GM10266 (cell line): ENCODE results near the gene DPP6.

ENCODE experiments used
- DNase-seq: peaks from one replicate; pipeline ENCODE4 v3.0.0; 2012; ENCODE audit errors: extremely low spot score
- TF ChIP-seq, protein P1 (sequence below): IDR thresholded peaks from 2 replicates; pipeline ENCODE4 v1.5.1; 2012; ENCODE audit warnings: mild to moderate bottlenecking, low read depth; ENCODE audit not compliant: control insufficient read depth, insufficient read depth; ENCODE audit errors: missing control alignments

DPP6 gene

DNA sequence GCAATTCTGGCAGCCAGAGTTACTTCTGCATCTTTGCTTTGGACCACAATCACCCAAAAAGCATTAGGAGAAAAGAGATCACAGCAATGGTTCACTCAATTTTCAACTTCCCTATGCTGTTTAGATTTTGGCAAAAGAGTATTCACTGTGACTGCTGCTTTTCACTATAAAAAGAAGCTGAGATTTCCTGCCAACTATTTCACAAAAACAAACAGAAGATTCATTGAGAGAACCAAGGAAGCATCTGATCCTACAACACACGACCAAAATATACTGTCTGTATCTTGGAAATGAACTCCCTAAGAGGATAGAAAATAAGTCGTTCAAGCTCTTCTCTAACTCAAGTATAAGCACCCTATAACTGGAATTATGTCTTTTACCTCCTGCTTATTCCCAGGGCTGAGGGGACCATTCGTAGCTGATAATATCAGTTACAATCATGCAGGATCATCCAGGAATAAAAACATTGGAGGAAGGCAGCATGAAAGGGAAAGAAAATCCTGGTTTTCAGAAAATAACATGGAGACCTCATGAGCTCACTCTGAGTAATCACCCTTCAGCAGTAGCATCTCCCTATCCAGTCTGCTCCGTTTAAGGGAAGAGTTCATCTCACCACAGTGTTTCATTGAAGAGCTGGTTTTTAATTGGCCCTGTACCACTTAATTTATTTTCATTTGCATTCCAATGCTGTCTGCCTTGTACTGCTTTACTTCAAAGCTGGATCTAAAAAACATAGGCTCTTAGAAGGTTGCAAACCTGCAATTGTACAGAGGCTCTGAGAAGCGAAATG lies 694.6 kb downstream of the DPP6 start:
- no peak for DNase-seq
- TF ChIP-seq, protein P1, sequence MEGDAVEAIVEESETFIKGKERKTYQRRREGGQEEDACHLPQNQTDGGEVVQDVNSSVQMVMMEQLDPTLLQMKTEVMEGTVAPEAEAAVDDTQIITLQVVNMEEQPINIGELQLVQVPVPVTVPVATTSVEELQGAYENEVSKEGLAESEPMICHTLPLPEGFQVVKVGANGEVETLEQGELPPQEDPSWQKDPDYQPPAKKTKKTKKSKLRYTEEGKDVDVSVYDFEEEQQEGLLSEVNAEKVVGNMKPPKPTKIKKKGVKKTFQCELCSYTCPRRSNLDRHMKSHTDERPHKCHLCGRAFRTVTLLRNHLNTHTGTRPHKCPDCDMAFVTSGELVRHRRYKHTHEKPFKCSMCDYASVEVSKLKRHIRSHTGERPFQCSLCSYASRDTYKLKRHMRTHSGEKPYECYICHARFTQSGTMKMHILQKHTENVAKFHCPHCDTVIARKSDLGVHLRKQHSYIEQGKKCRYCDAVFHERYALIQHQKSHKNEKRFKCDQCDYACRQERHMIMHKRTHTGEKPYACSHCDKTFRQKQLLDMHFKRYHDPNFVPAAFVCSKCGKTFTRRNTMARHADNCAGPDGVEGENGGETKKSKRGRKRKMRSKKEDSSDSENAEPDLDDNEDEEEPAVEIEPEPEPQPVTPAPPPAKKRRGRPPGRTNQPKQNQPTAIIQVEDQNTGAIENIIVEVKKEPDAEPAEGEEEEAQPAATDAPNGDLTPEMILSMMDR, result no peak

DNA sequence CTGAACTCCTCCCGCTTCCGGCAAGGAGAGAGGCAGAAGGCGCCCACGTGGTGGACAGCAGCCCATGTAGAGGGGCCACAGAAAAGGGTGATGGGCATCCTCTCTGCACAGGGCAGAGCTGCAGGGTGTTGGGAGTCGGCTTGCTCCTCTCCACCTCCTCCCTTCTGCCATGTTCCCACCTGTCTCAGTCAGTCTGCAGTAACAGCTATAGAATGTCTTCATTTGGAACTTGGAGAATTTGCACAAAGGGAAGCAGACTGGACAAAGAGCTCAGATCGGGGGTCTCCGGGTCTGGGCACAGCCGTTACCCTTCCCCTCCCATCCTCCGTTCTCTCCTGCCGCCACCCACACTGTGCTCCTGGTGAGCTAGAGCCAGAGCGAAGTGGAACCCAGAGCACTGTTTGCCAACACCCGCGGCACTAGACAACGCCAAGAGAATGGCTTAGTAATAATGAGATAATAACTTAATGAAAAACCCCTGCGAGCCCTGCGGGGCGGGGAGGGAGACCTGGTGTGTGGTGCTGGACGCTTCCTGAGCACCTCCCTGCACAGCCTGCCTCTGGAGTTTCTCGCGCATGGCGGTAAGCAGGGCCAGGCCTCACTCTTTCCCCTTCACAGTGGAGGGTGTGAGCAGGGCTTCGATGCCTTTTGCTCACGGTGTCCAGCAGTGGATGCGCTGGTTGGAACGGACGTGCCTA lies 696.0 kb downstream of the DPP6 start:
- no peak for DNase-seq
- TF ChIP-seq, protein P1, result no peak

DNA sequence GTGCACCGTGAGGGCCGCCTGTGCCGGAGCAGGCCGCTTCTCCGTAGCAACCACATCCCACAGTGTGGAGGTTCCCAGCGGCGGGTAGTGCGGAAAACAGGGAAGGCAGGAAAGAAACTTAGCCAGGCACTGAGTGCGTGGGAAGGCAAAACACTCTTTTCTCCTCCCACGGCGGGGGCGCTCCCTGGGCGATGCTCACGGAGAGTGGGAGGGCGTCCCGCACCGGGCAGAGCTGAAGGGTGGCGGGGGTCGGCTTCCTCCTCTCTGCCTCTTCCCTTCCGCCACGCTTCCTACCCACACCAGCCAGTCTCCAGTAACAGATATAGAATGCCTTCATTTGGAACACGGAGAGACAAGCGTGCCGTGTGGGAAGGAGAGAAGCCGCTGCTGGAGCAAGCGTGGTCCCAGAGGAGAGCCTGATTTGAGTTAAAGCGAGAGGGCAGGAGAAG lies 698.2 kb downstream of the DPP6 start:
- TF ChIP-seq, protein P1, result no peak
- DNase-seq, result no peak

DNA sequence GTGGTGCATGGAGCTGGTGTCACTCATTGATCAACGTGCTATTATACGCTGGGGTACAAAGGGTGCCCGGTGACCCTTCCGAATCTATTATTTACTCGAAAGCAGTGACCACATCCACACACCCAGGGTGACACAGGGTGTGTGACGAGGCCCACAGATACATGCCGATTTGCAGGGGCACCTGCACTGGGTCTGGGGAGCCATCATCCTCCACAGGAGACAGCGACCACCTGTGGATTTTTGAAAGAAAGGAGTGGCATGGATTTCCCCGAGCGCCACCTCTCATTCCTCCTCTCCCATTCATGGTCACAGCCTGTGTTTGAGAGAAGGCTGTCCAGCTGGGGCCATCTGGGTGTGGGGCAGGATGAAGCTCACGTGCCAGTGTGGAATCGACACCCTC lies 701.0 kb downstream of the DPP6 start:
- TF ChIP-seq, protein P1, result no peak
- no peak for DNase-seq

DNA sequence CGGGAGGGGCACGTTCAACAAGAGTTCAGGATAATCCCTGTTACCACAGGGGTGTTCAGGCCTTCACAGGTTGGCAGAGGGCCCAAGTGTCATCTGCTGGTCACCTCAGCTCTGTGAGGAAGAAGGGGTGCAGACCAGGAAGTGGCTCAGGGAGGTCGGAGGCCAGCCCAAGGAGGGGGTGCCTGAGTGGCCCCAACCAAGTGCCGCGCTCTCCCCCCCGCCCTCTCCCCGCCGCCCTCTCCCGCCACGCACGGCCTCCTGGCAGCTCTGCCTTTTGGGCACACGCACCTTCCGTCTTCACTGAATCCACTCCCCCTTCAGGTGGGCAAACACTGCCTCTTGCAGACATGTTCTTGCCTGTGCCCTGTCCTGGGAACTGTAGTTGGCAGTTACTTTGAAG lies 705.6 kb downstream of the DPP6 start:
- DNase-seq, result no peak
- TF ChIP-seq, protein P1, result no peak

DNA sequence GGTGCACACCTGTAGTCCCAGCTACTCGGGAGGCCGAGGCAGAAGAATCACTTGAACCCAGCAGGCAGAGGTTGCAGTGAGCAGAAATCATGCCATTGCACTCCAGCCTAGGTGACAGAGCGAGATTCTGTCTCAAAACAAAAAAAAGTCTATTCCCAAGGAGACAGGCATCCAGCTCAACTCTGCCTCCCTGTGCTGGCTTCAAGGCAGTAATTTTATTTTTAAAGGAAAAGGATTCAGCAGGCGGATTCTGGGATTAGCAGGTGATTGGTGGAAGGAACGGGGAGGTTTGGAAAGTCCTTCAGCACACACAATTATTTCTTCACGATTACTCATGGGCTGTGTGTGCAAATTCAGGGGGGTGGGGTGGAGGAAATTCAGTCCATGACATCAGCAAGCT lies 707.8 kb downstream of the DPP6 start:
- TF ChIP-seq, protein P1, result no peak
- DNase-seq, result no peak

DNA sequence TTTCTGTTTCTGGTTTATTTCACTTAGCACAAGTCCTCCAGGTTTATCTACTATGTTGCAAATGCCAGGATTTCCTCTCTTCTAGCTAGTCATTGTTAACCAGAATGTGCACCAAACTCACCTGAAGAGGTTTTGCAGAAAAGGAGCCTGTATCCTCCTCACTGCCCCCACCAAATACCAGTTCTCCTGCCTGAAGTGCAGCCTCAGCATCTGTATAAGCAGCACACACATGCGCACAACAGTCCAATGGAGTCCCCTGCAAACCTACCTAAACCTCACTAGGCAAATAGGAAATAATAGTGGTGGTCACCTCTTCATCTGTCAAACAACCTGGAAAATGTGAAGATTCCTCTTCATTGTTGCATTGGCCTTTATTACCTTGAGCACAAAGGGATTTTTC lies 712.9 kb downstream of the DPP6 start:
- no peak for DNase-seq
- TF ChIP-seq, protein P1, result no peak
